G401 (cell line): ENCODE data around the gene XYLT1. TPM values are rescaled to one million over a fixed set of nuclear protein-coding genes. Genes with fewer than 3 reads are reported as not detected.

Experiments used
- DNase-seq: peaks from one replicate; pipeline ENCODE4 v3.0.0-alpha.2; 2015; ENCODE audit warnings: low spot score
- in situ Hi-C: cut with HindIII; loops from 2 replicates; pipeline ENCODE4 v1.10.0; 2016; ENCODE audit warnings: low sequenced_read_pairs, mixed read lengths
- total RNA-seq: library from RNA; depleted of rRNA; stranded (reverse); fragments of >200 nt; shearing (Covaris generic); gene quantifications from 2 replicates; pipeline ENCODE4 v1.2.3, GENCODE V29; 2014

The XYLT1 gene
- total RNA-seq, 1 experiment from 2014 or later: not detected

DNA sequence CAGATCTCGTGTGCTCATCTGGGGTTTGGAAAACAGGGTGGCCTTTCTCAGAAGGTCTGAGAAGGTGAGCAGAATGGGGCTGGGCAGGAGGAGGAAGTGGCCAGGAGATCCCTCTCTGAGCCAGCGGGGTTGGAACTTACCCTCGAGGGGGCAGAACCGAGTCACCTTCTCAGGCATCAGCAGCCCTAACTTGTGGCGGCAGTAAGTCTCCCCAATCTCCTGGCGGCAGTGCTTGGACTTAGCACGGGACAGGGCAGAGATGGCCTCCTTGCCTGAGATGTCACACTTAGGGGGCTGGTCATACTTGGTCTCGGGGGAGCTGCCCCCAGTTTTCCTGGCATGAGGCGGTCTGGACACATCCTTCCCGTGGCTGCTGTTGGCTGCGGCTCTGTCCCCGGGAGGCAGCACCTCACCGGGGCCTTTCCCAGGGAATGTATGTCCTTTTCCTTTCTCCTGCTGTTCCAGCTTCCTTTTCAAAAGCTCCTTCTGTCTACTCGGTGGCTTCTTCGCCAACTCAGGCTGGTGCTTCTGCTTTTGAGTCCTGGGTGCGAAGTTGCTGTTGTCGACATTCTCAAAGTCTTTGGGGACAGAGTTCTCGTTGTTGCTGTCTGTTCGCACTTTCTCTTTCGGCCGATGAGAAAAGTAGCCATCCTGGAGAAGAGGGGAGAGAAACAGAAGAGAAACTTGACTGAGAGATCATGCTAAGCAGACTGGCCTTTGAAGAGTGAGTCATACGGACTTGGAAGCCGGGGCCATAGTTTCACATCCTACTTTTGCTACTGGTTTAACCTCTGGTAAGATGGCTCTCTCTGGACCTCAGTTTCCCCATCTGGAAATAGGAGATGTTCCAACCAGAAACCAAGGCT lies 211.7 kb downstream of the XYLT1 start:
- in situ Hi-C loops: no loop called here
- DNase-seq: no peak

GRCh38 chr16:17258077-17258599 lies 212.6 kb downstream of the XYLT1 start:
- no peak for DNase-seq
- in situ Hi-C loops: no loop called here

GRCh38 chr16:17257426-17258023 lies 213.2 kb downstream of the XYLT1 start:
- no peak for DNase-seq
- in situ Hi-C loops: no loop called here

DNA sequence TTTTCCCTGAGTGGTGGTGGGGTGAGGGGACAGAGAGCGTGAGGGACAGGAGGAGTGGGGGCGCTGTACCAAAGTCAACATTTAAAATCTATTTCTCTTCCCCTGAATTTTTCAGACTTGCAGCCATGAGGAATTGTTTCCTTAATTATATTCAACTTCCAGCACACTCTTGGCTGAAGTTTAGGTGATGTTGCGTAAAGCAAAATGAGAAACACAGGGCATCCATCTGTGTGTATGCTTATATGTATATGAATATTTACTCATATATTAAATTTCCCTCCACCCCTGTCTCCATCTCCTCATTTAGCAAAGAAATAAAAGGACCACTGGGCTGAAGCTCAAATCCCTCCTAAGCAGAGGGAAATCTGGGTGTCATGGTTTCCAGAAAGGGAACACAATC lies 218.1 kb downstream of the XYLT1 start:
- DNase-seq: no peak
- in situ Hi-C loops: no loop called here

GRCh38 chr16:17252064-17252463 lies 218.7 kb downstream of the XYLT1 start:
- DNase-seq: no peak
- in situ Hi-C loops: no loop called here

- in situ Hi-C loops: no loop called here
- DNase-seq: no peak
Observed at GRCh38 chr16:17251496-17251895, 219.3 kb downstream of the XYLT1 start.

- DNase-seq: no peak
- in situ Hi-C loops: no loop called here
Observed at GRCh38 chr16:17246974-17247732, 223.6 kb downstream of the XYLT1 start.

DNA sequence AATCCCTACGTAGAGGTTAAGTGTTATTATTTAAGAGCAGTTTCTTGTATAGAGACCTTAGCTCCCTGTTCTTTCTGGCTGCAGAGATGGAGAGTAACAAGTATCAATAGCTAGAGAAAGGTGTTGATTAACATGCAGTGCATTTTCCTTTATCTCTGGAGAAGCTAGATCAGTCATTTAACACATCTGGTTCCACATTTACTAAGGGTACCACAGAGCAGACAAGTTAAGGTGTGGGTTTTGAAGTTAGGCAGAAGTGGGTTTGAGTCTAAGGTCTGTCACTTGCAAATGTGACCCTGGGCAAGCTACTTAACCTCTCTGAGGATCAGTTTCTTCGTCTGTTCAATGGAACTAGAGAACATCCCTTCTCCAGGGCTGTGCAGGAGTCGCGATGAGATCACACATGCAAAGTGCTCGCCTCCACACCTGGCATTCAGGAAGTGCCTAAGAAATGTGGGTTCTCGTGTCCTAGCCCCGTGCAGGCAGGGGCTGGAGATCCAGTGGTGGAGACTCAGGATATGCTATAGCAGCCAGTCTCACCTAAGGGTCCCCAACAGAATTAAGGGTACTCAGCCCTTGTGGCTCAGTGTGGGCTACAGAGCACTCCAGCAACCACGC lies 224.4 kb downstream of the XYLT1 start:
- DNase-seq: no peak
- in situ Hi-C loops: no loop called here

- in situ Hi-C loops: no loop called here
- DNase-seq: no peak
Observed at GRCh38 chr16:17245776-17246175, 225.0 kb downstream of the XYLT1 start.

DNA sequence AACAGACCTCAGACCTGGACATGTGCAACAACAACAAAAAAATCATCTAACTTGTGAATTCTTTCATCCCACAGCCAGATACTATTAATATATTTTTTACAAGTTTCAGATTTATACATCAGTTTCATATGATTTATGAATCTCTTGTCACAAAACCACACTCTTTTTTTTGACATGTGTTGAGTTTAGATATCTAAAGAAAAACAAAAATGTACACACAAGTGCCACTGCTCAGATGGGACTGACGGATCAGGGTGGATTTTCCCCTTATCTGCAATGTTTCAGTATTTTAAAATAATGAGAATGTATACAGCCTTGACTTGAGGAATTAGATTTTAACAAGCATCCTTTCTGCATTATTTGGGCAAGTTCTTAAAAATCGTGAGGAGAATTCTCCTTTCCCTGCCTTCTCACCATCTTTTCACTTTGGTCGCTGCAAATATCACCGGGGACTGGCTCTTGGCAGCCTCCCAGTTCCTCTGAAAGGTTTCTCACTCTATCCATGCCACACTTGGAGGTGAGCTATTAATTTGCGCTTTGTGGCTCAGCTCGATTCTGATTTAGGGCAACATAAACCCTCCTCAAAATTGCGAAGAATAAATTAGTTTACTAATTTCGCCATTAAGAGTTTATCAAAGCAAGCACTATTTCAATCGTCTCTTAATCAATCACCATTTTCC lies 225.7 kb downstream of the XYLT1 start:
- in situ Hi-C loops: no loop called here
- DNase-seq: no peak

DNA sequence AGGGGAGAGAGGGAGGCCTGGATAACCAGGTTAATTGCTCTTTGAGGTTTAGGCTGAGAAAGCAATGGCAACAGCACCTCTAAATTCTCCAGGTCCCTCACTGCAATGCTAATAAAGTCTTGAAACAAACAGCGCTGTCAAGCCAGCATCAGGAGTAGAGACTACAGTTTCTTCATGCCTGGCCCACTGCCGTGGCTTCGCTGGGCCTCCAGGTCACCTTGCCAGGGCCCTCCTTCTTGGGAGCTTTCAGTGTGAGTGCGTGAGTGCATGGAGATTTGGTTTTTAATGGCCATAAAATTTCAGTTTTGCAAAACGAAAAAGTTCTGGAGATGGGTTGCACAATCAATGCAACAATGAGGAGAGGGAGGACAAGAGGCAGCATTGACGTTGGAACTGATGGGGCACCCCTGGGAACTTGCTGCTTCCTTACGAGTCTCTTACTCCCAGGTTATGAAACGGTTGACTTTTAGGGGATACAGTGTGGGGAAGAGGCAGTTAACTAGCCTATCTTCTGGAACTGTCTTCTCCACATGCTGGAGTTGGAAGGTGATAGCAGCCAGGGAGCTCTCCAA lies 229.4 kb downstream of the XYLT1 start:
- in situ Hi-C loops: no loop called here
- DNase-seq: no peak

DNA sequence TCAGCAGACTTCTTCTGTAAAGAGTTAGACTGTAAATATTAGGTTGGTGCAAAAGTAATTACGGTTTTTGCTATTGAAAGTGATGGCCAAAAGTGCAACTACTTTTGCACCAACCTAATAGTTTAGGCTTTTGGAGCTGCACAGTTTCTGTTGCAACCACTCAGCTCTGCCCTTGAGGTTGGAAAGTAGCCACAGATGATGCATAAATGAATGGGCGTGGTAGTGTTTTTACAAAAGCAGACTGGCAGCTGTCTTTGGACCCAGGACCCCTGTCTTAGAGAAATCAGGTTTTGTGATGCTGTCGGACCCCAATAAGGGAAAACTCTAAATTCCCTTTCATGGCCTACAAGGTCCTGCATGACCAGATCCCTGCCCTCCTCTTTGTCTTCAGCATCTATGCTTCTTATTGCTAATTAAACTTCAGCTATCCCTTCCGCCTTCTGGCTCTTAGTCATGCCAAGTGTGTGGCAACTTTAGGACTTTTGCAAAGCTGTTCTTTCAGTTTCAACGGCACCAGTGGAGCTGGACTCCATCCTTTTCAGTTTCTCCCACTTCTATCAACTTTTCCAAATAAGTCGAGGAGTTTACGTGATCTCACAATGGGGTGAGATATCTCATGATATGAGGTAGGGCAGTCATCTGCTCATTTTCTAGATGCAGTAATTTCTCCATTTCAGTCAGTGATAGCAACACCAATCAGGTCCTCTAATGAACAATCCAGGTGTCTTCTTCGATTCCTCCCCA lies 232.3 kb downstream of the XYLT1 start:
- no peak for DNase-seq
- in situ Hi-C loops: no loop called here

GRCh38 chr16:17237350-17237944 lies 233.3 kb downstream of the XYLT1 start:
- in situ Hi-C loops: no loop called here

GRCh38 chr16:17235147-17235815 lies 235.5 kb downstream of the XYLT1 start:
- no peak for DNase-seq
- in situ Hi-C loops: no loop called here

More at GRCh38 chr16:17237350-17237944, 233.3 kb downstream of the XYLT1 start:
- no peak for DNase-seq

DNA sequence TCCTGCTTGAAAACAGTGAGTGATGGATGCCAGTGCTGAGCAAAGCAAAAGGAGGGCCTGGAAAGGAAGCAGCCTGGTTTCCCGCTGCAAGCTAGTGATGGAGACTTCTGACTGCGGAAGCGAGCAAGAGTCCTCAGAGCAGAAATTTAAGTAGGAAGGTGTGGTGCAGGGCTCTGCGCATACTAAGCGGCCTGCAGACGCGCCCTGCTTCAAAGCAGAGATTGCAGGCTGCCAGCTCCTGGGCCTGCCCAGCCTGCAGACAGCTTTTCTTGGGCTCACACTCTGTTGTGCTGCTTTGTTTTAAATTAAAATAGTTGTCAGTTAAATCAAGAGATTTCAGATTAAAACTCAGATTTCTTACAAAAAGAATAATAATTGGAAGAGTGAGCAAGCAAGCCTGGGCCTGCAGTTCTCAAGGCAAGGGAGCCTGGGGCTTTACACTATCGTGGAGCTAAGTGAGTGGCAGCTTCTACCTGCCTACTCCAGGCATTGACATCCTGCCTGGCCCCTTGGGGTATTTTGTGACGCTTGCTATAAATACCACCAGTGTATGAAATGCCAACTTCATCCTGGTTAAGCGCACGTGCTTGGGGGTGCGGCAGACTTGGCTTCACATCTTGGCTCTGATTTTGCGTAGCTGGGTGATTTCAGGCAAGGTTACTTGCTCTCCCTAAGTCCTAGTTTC lies 237.3 kb downstream of the XYLT1 start:
- DNase-seq: no peak
- in situ Hi-C loops: no loop called here

DNA sequence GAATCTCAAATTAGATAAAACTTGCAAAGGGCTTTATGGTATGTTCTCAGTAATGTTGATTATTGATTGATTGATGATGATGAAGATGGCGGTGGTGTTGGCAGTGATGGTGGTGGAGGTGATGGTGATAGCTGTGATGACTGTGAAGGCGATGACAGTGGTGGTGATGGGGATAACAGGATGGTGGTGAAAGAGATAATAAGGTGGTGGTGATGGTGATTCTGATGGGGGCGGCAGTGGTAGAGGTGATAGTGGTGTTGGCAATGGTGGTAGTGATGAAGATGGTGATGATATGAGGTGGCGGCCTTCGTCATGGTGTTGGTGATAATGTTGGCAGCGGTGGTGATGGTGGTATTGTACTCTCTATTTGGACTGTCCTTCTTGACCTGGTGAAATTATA lies 238.3 kb downstream of the XYLT1 start:
- in situ Hi-C loops: no loop called here
- DNase-seq: no peak

DNA sequence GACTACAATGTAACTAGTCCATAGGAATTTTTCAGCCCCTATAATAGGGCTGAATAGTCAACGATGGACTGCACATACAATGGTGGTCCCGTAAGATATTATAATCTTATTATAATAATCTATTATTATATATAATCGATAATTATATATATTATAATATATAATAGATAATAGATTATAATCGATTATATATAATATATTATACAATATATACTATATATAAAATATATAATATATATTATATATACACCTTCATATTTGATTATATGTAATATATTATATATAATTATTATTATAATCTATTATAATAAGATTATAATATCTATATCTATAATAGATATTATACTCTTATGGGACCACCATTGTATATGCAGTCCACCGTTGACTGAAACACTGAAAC lies 238.8 kb downstream of the XYLT1 start:
- in situ Hi-C loops: no loop called here

More for the DNA sequence above, 238.8 kb downstream of the XYLT1 start:
- DNase-seq: no peak
